SK-N-SH (cell line): Measurements from ENCODE around the gene ARHGEF17. TPM values are rescaled to one million over a fixed set of nuclear protein-coding genes. Genes with fewer than 3 reads are reported as not detected.

Source experiments
- CTCF ChIA-PET: fragments of 300-600, 350-600 bp; formaldehyde crosslinking; extraction: SDS; loops from one replicate; lab custom pipeline; 2021; lab: Yijun Ruan, JAX
- POLR2A ChIA-PET: fragments of 350-600 bp; sonication (Branson Sonifier 250); formaldehyde crosslinking; extraction: SDS; loops from one replicate; lab custom pipeline; 2020; ENCODE audit warnings: antibody characterized with exemption, inconsistent platforms; lab: Yijun Ruan, JAX
- DNase-seq: peaks from one replicate; pipeline ENCODE4 v3.0.0; 2012
- H2AFZ ChIP-seq: fragments of 200-600 bp; sonication (generic); 2 replicates; pipeline ENCODE4 v1.8.1; 2016; ENCODE audit warnings: antibody characterized with exemption, mild to moderate bottlenecking, low read depth
- H3F3A ChIP-seq: fragments of 200-600 bp; sonication (generic); replicated peaks from 2 replicates; pipeline ENCODE3; 2016; ENCODE audit warnings: antibody characterized with exemption, mild to moderate bottlenecking; ENCODE audit not compliant: insufficient read depth
- H3K27ac ChIP-seq, 2 experiments: fragments of 200-500 bp in 1 of 2; fragments of 200-600 bp in 1 of 2; sonication (Bioruptor generic) in 1 of 2; sonication (generic), shearing (Covaris generic) in 1 of 2; 2 replicates each; pipeline versions ENCODE4 v1.5.1 to v1.6.1; 2014 to 2016; ENCODE audit warnings: low read depth in 2 of 2, inconsistent platforms in 1 of 2, low read length in 1 of 2, mild to moderate bottlenecking in 1 of 2, mixed read lengths in 1 of 2
- H3K27me3 ChIP-seq: fragments of 200-600 bp; sonication (generic), shearing (Covaris generic); 2 replicates; pipeline ENCODE4 v1.6.1; 2016; ENCODE audit warnings: mixed run types; ENCODE audit not compliant: insufficient read depth
- H3K36me3 ChIP-seq, 2 experiments: fragments of 200-500 bp in 1 of 2; fragments of 200-600 bp in 1 of 2; sonication (Bioruptor generic) in 1 of 2; sonication (generic) in 1 of 2; replicated peaks in 1 of 2; 2 replicates each; pipeline versions ENCODE3 to v1.5.1; 2014 to 2016; ENCODE audit warnings: low read length in 1 of 2, mild to moderate bottlenecking in 1 of 2; ENCODE audit not compliant: insufficient read depth in 2 of 2, control insufficient read depth in 1 of 2
- H3K4me1 ChIP-seq, 2 experiments: fragments of 200-500 bp in 1 of 2; fragments of 200-600 bp in 1 of 2; sonication (Bioruptor generic) in 1 of 2; sonication (generic), shearing (Covaris generic) in 1 of 2; 2 replicates each; pipeline versions ENCODE4 v1.5.1 to v1.6.1; 2014 to 2016; ENCODE audit warnings: low read depth in 1 of 2, low read length in 1 of 2, mixed run types in 1 of 2; ENCODE audit not compliant: insufficient read depth in 2 of 2, control insufficient read depth in 1 of 2
- H3K4me2 ChIP-seq: fragments of 200-600 bp; sonication (generic), shearing (Covaris generic); 2 replicates; pipeline ENCODE4 v1.6.1; 2017; ENCODE audit warnings: mixed run types
- H3K4me3 ChIP-seq, 2 experiments: fragments of 200-500 bp in 1 of 2; fragments of 200-600 bp in 1 of 2; sonication (Bioruptor generic) in 1 of 2; sonication (generic), shearing (Covaris generic) in 1 of 2; 2 replicates each; pipeline versions ENCODE4 v1.5.1 to v1.8.1; 2014 to 2016; ENCODE audit warnings: low read depth in 2 of 2, inconsistent platforms in 1 of 2, low read length in 1 of 2, mild to moderate bottlenecking in 1 of 2, mixed read lengths in 1 of 2, moderate library complexity in 1 of 2
- H3K79me2 ChIP-seq: fragments of 200-600 bp; sonication (generic); 2 replicates; pipeline ENCODE4 v1.8.1; 2017; ENCODE audit warnings: mild to moderate bottlenecking; ENCODE audit not compliant: insufficient read depth
- H3K9ac ChIP-seq: fragments of 200-600 bp; sonication (generic); 2 replicates; pipeline ENCODE4 v1.6.1; 2017; ENCODE audit warnings: mixed run types
- H3K9me2 ChIP-seq: fragments of 200-600 bp; sonication (generic); 2 replicates; pipeline ENCODE4 v1.6.1; 2017; ENCODE audit warnings: mixed run types
- H3K9me3 ChIP-seq: fragments of 200-600 bp; sonication (generic); 2 replicates; pipeline ENCODE4 v1.6.1; 2017; ENCODE audit warnings: mixed run types, mild to moderate bottlenecking, moderate library complexity
- H4K20me1 ChIP-seq: fragments of 200-600 bp; sonication (generic); 2 replicates; pipeline ENCODE4 v1.6.1; 2017; ENCODE audit warnings: mild to moderate bottlenecking, mixed run types; ENCODE audit not compliant: insufficient read depth
- EP300 ChIP-seq, 2 experiments: IDR thresholded peaks; 2 replicates each; pipeline versions ENCODE4 v1.4.0 to v1.6.1; 2012; ENCODE audit warnings: borderline replicate concordance in 1 of 2, low read depth in 1 of 2, low read length in 1 of 2
- EZH2phosphoT487 ChIP-seq: fragments of 200-600 bp; sonication (generic); IDR thresholded peaks from 2 replicates; pipeline ENCODE4 v1.6.1; 2017; ENCODE audit warnings: low read depth, mixed run types, mild to moderate bottlenecking, antibody characterized with exemption, moderate library complexity, borderline replicate concordance
- FOXJ3 ChIP-seq: sonication (generic); formaldehyde crosslinking; IDR thresholded peaks from 2 replicates; pipeline ENCODE4 v1.5.1; 2020; ENCODE audit warnings: mild to moderate bottlenecking, missing genetic modification reagents
- GABPA ChIP-seq: IDR thresholded peaks from 2 replicates; pipeline ENCODE4 v1.4.0; 2012; ENCODE audit warnings: low read depth, mild to moderate bottlenecking
- MEF2A ChIP-seq: IDR thresholded peaks from 2 replicates; pipeline ENCODE4 v1.4.0; 2012; ENCODE audit warnings: low read depth, borderline replicate concordance
- MXI1 ChIP-seq: IDR thresholded peaks from 2 replicates; pipeline ENCODE4 v1.6.1; 2012; ENCODE audit warnings: mild to moderate bottlenecking, low read depth, low read length, improper control_type of control experiment
- NFIC ChIP-seq: IDR thresholded peaks from 2 replicates; pipeline ENCODE4 v1.4.0; 2012; ENCODE audit warnings: borderline replicate concordance
- NRF1 ChIP-seq: IDR thresholded peaks from 2 replicates; pipeline ENCODE4 v1.6.1; 2012; ENCODE audit warnings: low read depth, mild to moderate bottlenecking, low read length
- POLR2AphosphoS5 ChIP-seq: IDR thresholded peaks from 2 replicates; pipeline ENCODE4 v1.6.1; 2012; ENCODE audit warnings: low read depth, low read length
- RCOR1 ChIP-seq: fragments of 150-350 bp; IDR thresholded peaks from 2 replicates; pipeline ENCODE4 v1.6.1; 2017; ENCODE audit warnings: antibody characterized with exemption, low read length
- RFX5 ChIP-seq: IDR thresholded peaks from 2 replicates; pipeline ENCODE4 v1.6.1; 2012; ENCODE audit warnings: mild to moderate bottlenecking, improper control_type of control experiment, low read length
- RXRA ChIP-seq: IDR thresholded peaks from 2 replicates; pipeline ENCODE4 v1.4.0; 2012; ENCODE audit warnings: low read depth, mild to moderate bottlenecking, borderline replicate concordance
- TAF1 ChIP-seq: IDR thresholded peaks from 2 replicates; pipeline ENCODE4 v1.6.1; 2012; ENCODE audit warnings: low read depth, mild to moderate bottlenecking, low read length, moderate library complexity, borderline replicate concordance
- TEAD4 ChIP-seq: IDR thresholded peaks from 2 replicates; pipeline ENCODE4 v1.4.0; 2012; ENCODE audit warnings: mild to moderate bottlenecking, borderline replicate concordance; ENCODE audit not compliant: insufficient read depth
- YY1 ChIP-seq: IDR thresholded peaks from 2 replicates; pipeline ENCODE4 v1.4.0; 2012; ENCODE audit warnings: low read depth, mild to moderate bottlenecking
- WGBS: methylation state at CpG from one replicate; pipeline ENCODE4 v1.1.6; 2017; ENCODE audit warnings: low lambda C conversion rate; 5-methylcytosine and 5-hydroxymethylcytosine counted together
- polyA plus RNA-seq, 3 experiments: library from polyadenylated mRNA; depleted of rRNA; stranded (reverse); fragments of >200 nt; gene quantifications; 2 replicates each; pipeline ENCODE4 v1.2.3, GENCODE V29; 2012
- TF ChIP-seq, protein P1 (sequence below): IDR thresholded peaks from 2 replicates; pipeline ENCODE4 v1.4.0; 2012; ENCODE audit warnings: low read depth, borderline replicate concordance
- TF ChIP-seq, protein P2 (sequence below): fragments of 150-350 bp; IDR thresholded peaks from 2 replicates; pipeline ENCODE4 v1.6.1; 2017; ENCODE audit warnings: antibody characterized with exemption, low read length, low read depth, borderline replicate concordance
- TF ChIP-seq, protein P3 (sequence below): IDR thresholded peaks from 2 replicates; pipeline ENCODE4 v1.6.1; 2012; ENCODE audit warnings: mild to moderate bottlenecking, low read depth, low read length, moderate library complexity
- TF ChIP-seq, protein P4 (sequence below): IDR thresholded peaks from 2 replicates; pipeline ENCODE4 v1.4.0; 2012; ENCODE audit warnings: low read depth, borderline replicate concordance
- TF ChIP-seq, protein P5 (sequence below): IDR thresholded peaks from 2 replicates; pipeline ENCODE4 v1.4.0; 2012; ENCODE audit warnings: low read depth

Gene ARHGEF17
- polyA plus RNA-seq, 1 of the 3 experiments (the other 2 are of a cell fraction), result 45.9 TPM

DNA sequence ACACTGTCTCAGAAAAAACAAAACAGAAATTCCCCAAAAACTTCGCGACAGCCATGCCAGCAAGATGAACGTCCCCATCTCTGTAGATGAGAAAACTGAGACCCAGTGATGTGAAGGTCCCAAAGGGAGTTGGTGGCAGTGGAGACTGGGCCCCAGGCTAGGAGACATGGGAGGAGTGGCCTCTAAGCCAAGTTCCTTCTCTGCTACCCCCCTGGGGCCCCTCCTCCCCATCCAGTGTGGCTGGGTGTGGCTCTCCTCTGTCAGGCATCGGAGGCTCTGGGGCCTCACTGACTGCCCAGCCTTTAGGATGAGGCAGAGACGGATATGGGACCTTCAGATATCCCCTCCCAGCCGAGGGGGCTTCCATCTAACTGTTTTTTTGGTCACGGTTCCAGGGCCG is 77.9 kb downstream of the ARHGEF17 start:
- TF ChIP-seq POLR2AphosphoS5 (no peak), EP300 (IDR thresholded peaks at IDR 0.05; ENCODE audit: borderline replicate concordance in 1 of 2, low read depth in 1 of 2, low read length in 1 of 2) (no peak), FOXJ3 (CRISPR knock-in tag) (no peak), RXRA (no peak), RFX5 (no peak)
- TF ChIP-seq, protein P1, sequence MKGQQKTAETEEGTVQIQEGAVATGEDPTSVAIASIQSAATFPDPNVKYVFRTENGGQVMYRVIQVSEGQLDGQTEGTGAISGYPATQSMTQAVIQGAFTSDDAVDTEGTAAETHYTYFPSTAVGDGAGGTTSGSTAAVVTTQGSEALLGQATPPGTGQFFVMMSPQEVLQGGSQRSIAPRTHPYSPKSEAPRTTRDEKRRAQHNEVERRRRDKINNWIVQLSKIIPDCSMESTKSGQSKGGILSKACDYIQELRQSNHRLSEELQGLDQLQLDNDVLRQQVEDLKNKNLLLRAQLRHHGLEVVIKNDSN, result no peak
- Histone ChIP-seq H3K9me3 (no peaks in the 10 kb centered on the region), H3K9ac (no peak overlapping the region), H3K27me3 (no peaks in the 10 kb centered on the region), H2AFZ (no peak overlapping the region), H3K4me3 (no peak overlapping the region), H3K4me1 (peaks cover 15 to 24% of the 10 kb centered on the region in 2 experiments; a peak in 2 of 4 replicates), H3K79me2 (peaks cover 48% of the 10 kb centered on the region), H3K27ac (no peak overlapping the region), H3K4me2 (no peak overlapping the region), H3K9me2 (no peaks in the 10 kb centered on the region), H3F3A (no peaks in the 10 kb centered on the region), H4K20me1 (peaks cover 22% of the 10 kb centered on the region; the same call in 1 of the 2 replicates), H3K36me3 (no peaks in the 10 kb centered on the region)
- ChIA-PET CTCF (interaction anchor here (1.1 to 3.7 kb wide), 5 partner anchors 35 to 275 kb away, joined by 3 to 29 read pairs (median 7); no protein-coding TSS in a partner anchor), POLR2A (no interaction called here)
- DNase-seq, result no peak
- 93% methylated on average over 3 of the region's 8 CpGs for WGBS

DNA sequence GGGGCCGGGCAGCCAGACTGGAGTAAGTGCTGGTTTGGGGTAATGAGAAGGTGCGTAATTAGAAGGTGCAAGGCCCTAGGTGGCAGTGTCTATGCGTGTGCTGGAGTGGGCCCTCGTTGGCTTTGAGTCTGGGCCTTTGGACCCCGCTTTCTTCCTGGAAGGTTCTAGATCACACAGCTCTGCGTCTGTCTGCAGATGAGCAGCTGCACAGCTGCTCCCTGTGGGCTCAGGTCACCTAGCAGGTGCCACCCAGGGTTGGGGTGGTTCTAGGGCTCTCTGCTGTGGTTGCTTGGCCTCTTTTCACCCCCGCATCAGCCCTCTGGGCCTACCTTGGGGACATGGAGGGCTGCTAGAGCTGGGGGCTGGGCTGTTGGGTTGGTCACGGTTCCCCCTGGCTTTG is 78.5 kb downstream of the ARHGEF17 start:
- Histone ChIP-seq H3K4me1 (peaks cover 15 to 24% of the 10 kb centered on the region in 2 experiments; a peak in 2 of 4 replicates), H3K4me3 (no peak overlapping the region), H3K4me2 (no peak overlapping the region), H4K20me1 (peaks cover 21% of the 10 kb centered on the region; the same call in 1 of the 2 replicates), H3K9me2 (no peaks in the 10 kb centered on the region), H3F3A (no peaks in the 10 kb centered on the region), H3K27ac (no peak overlapping the region), H3K27me3 (no peaks in the 10 kb centered on the region), H3K79me2 (peaks cover 47% of the 10 kb centered on the region), H2AFZ (no peak overlapping the region), H3K9me3 (no peaks in the 10 kb centered on the region), H3K36me3 (no peaks in the 10 kb centered on the region), H3K9ac (no peak overlapping the region)
- WGBS, result 93% methylated on average over 7 of the region's 8 CpGs
- POLR2A ChIA-PET, result no interaction called here
- CTCF ChIA-PET, result interaction anchor here (1.1 to 8.7 kb wide), 3 partner anchors 35 to 80 kb away, joined by 3 to 144 read pairs (median 11); no protein-coding TSS in a partner anchor
- no peak for DNase-seq
- TF ChIP-seq TAF1 (no peak), NRF1 (no peak), EP300 (IDR thresholded peaks at IDR 0.05; ENCODE audit: borderline replicate concordance in 1 of 2, low read depth in 1 of 2, low read length in 1 of 2) (no peak), GABPA (no peak), MEF2A (no peak), YY1 (no peak), RCOR1 (no peak), MXI1 (no peak), EZH2phosphoT487 (no peak), NFIC (no peak), TEAD4 (no peak)
- TF ChIP-seq, protein P2, sequence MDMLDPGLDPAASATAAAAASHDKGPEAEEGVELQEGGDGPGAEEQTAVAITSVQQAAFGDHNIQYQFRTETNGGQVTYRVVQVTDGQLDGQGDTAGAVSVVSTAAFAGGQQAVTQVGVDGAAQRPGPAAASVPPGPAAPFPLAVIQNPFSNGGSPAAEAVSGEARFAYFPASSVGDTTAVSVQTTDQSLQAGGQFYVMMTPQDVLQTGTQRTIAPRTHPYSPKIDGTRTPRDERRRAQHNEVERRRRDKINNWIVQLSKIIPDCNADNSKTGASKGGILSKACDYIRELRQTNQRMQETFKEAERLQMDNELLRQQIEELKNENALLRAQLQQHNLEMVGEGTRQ, result no peak
- TF ChIP-seq, protein P3, sequence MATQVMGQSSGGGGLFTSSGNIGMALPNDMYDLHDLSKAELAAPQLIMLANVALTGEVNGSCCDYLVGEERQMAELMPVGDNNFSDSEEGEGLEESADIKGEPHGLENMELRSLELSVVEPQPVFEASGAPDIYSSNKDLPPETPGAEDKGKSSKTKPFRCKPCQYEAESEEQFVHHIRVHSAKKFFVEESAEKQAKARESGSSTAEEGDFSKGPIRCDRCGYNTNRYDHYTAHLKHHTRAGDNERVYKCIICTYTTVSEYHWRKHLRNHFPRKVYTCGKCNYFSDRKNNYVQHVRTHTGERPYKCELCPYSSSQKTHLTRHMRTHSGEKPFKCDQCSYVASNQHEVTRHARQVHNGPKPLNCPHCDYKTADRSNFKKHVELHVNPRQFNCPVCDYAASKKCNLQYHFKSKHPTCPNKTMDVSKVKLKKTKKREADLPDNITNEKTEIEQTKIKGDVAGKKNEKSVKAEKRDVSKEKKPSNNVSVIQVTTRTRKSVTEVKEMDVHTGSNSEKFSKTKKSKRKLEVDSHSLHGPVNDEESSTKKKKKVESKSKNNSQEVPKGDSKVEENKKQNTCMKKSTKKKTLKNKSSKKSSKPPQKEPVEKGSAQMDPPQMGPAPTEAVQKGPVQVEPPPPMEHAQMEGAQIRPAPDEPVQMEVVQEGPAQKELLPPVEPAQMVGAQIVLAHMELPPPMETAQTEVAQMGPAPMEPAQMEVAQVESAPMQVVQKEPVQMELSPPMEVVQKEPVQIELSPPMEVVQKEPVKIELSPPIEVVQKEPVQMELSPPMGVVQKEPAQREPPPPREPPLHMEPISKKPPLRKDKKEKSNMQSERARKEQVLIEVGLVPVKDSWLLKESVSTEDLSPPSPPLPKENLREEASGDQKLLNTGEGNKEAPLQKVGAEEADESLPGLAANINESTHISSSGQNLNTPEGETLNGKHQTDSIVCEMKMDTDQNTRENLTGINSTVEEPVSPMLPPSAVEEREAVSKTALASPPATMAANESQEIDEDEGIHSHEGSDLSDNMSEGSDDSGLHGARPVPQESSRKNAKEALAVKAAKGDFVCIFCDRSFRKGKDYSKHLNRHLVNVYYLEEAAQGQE, result no peak
- TF ChIP-seq, protein P4, sequence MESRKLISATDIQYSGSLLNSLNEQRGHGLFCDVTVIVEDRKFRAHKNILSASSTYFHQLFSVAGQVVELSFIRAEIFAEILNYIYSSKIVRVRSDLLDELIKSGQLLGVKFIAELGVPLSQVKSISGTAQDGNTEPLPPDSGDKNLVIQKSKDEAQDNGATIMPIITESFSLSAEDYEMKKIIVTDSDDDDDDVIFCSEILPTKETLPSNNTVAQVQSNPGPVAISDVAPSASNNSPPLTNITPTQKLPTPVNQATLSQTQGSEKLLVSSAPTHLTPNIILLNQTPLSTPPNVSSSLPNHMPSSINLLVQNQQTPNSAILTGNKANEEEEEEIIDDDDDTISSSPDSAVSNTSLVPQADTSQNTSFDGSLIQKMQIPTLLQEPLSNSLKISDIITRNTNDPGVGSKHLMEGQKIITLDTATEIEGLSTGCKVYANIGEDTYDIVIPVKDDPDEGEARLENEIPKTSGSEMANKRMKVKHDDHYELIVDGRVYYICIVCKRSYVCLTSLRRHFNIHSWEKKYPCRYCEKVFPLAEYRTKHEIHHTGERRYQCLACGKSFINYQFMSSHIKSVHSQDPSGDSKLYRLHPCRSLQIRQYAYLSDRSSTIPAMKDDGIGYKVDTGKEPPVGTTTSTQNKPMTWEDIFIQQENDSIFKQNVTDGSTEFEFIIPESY, result no peak
- TF ChIP-seq, protein P5, sequence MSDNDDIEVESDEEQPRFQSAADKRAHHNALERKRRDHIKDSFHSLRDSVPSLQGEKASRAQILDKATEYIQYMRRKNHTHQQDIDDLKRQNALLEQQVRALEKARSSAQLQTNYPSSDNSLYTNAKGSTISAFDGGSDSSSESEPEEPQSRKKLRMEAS, result no peak
